Measurements from ENCODE around the gene EHF. TPM values are rescaled to one million over a fixed set of nuclear protein-coding genes. Genes with fewer than 3 reads are reported as not detected.

EHF gene
- total and polyA plus RNA-seq, 2 of the 13 experiments (the other 11 are each of a cell fraction or from before 2014, with no cell fraction given), result 0.04 to 0.46 TPM

GRCh38 chr11:34633990-34634693, 13.2 kb downstream of the EHF start (continued):
- TF ChIP-seq ZBED4 (CRISPR knock-in tag; IDR thresholded peaks at IDR 0.05; ENCODE audit: borderline replicate concordance) (no peak), MED1 (CRISPR knock-in tag; IDR thresholded peaks at IDR 0.05) (peak; percentile 13; the same call in 1 of the 2 replicates), ZNF44 (CRISPR knock-in tag; IDR thresholded peaks at IDR 0.05) (0 out of 2 replicates have a peak, but pooled peaks have one; percentile 35), GABPB1 (CRISPR knock-in tag; IDR thresholded peaks at IDR 0.05) (peak; percentile 47; the same call in 1 of the 2 replicates), KLF16 (CRISPR knock-in tag; IDR thresholded peaks at IDR 0.05) (peak in 1 of 2 experiments; percentile 13; a peak in 1 of 4 replicates), GATAD2A (CRISPR knock-in tag; IDR thresholded peaks at IDR 0.05) (peak; percentile 52; the same call in 1 of the 2 replicates)
- TF ChIP-seq, protein P1, sequence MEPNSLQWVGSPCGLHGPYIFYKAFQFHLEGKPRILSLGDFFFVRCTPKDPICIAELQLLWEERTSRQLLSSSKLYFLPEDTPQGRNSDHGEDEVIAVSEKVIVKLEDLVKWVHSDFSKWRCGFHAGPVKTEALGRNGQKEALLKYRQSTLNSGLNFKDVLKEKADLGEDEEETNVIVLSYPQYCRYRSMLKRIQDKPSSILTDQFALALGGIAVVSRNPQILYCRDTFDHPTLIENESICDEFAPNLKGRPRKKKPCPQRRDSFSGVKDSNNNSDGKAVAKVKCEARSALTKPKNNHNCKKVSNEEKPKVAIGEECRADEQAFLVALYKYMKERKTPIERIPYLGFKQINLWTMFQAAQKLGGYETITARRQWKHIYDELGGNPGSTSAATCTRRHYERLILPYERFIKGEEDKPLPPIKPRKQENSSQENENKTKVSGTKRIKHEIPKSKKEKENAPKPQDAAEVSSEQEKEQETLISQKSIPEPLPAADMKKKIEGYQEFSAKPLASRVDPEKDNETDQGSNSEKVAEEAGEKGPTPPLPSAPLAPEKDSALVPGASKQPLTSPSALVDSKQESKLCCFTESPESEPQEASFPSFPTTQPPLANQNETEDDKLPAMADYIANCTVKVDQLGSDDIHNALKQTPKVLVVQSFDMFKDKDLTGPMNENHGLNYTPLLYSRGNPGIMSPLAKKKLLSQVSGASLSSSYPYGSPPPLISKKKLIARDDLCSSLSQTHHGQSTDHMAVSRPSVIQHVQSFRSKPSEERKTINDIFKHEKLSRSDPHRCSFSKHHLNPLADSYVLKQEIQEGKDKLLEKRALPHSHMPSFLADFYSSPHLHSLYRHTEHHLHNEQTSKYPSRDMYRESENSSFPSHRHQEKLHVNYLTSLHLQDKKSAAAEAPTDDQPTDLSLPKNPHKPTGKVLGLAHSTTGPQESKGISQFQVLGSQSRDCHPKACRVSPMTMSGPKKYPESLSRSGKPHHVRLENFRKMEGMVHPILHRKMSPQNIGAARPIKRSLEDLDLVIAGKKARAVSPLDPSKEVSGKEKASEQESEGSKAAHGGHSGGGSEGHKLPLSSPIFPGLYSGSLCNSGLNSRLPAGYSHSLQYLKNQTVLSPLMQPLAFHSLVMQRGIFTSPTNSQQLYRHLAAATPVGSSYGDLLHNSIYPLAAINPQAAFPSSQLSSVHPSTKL (CRISPR knock-in tag; IDR thresholded peaks at IDR 0.05), result peak; percentile 8; the same call in 1 of the 2 replicates

All from HepG2 (cell line).